Stimulated activated CD8-positive, alpha-beta memory T cell treated with anti-CD3 and anti-CD28 coated beads, Interleukin-4, amount 100 ng/mL, for 4 hours (primary cell): ENCODE data around the gene CDC42EP4.
A peak's percentile ranks its signal among the peaks of the same experiment; 100 is the strongest.

Source experiments
- DNase-seq, 2 donors: peaks; one replicate each; pipeline ENCODE4 v3.0.0-alpha.2; 2020; ENCODE audit warnings: low read depth in 2 of 2, low spot score in 1 of 2

CDC42EP4 gene

DNA sequence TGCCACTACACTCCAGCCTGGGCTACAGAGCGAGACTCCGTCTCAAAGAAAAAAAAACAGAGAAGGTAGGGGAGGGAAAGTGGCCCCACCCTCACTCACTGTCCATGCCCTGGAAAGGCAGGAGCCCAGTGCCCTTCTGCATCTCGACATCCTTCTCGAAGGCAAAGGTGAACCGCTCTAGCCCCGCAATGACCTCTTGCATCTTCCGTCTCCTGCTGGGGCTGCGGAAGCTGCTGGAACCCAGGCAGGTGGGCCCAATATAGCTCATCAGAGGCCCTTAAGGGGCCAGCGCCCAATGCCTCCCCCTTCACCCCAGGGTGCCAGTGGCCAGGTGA, 50.2 kb downstream of the CDC42EP4 start, which contains the start of gene CPSF4L:
CPSF4L (minus strand) TSS at position 264 of the 335 bp plus-strand sequence; CDS start at position 202, 62 bp downstream.
- DNase-seq: no peak

- DNase-seq: no peak
Observed at GRCh38 chr17:73257516-73257915, 54.3 kb downstream of the CDC42EP4 start.

DNA sequence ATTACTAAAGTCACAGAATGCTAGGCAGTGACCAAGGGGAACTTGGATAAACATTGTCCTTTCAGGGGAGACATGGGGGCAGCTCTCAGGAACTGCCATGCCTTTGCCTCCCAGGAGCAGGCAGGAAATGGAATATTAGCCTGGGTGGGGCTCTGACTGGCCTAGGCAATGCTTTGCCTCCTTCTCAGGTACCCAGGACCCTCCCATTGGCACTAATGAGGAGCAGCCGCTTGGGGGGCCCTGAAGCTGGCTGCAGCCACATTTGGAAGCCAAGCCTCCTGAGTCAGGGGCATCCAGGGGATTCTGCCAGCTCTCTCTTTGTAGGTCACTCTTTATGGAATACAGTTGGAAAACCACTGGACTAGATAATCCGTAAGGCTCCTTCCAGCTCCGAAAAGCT, 55.6 kb downstream of the CDC42EP4 start:
- no peak for DNase-seq

- peak; percentile 12 to 28 for DNase-seq
Observed at GRCh38 chr17:73255671-73256181, 56.1 kb downstream of the CDC42EP4 start.

GRCh38 chr17:73251871-73252270, 59.9 kb downstream of the CDC42EP4 start:
- DNase-seq: no peak

DNA sequence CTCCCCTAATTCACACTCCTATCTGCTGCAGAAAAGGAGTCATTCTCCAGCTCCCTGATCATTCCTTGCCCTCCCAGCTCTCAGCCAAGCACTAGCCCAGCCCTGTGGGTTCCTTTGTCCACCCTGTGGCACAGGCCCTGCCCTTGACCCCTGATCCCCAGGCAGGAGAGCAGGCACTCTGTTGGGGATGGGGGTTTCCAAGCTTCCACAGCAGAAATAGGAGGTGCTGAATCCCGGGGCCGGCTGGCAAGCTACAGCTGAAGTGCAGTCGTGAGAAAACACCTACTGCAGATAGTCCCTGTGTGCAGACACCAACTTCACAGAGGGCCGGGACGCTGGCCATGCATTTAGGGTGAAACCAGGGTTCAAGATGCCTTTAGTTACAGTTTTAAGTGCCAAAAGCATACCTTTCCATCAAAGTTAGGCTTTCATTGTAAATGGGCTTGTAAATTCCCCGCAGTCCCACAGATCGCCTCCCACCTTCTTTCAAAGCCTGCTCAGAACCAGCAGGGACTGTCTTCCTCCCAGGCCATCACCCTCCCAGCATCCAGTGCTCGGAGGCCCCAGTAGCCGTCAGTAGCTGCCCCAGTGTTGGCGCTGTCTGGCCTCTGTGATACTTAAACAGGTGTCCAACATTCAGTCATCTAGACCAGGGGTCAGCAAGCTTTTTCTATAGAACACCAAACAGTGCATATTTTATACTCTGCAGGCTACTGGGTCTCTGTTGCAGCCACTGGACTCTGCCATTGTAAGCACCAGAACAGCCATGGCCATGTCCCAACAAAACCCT, 60.8 kb downstream of the CDC42EP4 start:
- no peak for DNase-seq

DNA sequence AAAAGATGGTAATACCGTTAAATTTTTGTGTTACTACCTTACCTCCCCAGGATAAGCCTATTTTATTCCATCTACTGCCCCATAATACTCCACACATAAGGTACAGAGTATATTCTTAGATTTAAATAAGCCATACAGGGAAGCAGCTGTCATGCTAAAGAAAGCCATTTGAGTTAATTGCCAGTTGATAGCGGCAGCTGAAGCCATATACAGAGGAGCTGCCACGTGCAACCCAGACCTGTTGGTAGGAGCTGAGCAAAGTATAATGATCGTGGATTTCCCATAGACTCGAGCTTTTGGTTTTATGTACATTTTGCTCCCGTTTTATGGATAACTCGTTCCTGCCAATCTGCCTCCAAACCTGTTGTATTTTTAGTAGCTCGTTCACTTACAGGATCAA, 62.1 kb downstream of the CDC42EP4 start:
- DNase-seq: no peak

DNA sequence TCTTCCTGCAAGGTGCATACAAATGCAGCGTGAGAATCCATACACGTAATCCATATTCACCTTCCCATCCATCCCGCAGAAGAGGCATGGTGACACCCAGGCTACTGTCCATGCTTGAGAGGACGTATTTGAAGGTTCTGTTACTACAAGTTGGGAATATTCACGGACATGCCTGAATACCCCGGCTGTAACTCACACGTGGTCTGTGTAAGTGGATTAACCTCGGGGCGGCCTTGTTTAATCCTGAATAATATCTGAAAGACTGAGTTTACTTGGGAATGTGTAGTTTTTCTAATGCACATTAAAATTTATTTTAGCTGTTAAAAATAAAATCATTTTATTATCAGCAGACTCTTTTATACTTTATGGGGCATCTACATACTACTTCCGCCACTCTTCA, 63.3 kb downstream of the CDC42EP4 start:
- DNase-seq: no peak

DNA sequence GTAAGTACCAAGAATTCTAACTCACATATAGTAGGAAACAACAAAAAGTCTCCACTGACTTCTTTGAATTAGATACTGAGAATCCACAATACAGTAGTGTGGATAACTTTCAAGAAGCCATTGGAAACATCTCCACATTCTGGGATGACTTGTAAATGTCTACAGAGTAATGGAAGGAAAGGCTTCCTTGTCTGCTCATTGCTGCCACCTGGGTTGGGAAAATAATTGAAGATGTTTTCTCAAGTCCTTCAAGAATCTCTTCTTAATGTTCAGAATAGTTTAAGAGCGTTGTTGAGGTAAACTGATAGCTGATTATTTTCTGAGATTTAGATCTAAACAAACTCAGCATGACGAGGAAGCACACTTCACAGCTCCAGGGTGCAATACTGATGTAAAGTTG, 64.1 kb downstream of the CDC42EP4 start:
- no peak for DNase-seq

DNA sequence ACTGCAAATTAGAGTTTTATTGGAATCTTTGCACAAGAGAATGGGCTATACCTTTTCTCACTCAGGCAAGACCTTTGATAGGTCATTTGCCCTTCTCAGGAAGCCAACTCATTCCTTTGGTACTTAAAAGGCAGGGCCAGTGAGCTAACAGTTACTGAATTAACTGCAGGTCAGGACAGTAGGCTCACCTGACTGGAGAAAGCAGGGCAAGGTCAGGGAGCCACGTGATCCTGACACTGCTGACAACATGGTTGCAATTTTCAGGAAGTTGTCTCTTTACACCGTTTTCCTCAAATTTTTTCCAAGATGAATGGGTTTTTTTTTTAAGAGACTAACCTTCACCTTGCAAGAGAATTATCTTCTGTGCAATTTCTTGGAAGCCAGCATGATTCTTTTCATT, 71.2 kb downstream of the CDC42EP4 start:
- no peak for DNase-seq

GRCh38 chr17:73237714-73238113, 74.1 kb downstream of the CDC42EP4 start:
- DNase-seq: no peak

DNA sequence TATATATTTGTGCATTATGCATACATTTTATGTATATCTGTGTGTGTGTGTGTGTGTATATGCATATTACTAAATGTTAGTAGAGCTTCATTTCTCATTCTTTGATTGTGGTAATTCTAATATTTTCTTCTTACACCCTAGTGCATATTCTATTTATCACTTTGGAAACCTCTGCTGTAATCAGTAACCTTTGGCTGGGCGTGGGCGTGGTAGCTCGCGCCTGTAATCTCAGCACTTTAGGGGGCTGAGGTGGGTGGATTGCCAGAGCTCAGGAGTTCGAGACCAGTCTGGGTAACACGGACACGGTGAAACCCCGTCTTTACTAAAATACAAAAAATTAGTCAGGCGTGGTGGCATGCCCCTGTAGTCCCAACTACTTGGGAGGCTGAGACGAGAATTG, 77.1 kb downstream of the CDC42EP4 start:
- no peak for DNase-seq
